ENCODE results near the gene FGFR2.

Gene FGFR2

DNA sequence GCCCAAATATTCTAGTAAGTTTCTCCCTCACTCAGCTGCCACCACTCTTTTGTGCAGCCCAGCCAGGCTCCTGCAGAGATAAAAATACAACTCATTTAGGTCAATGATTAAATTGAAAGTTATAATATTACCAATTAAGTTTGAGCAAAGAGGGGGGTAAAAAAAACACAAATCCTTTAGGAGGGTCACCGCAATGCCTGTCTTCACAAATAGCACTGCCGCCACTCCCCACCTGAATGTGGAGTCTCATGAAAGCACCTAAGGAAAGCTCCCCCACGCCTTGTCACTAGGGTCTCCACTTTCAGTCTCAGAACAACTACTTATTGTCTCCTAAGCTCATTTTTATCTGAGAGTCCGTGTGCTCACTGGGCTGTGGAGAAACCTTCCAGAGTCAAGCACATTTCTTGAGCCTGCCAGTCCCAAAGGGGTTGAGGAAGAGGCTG, 148.7 kb downstream of the FGFR2 start:
- TF ChIP-seq, protein P1, sequence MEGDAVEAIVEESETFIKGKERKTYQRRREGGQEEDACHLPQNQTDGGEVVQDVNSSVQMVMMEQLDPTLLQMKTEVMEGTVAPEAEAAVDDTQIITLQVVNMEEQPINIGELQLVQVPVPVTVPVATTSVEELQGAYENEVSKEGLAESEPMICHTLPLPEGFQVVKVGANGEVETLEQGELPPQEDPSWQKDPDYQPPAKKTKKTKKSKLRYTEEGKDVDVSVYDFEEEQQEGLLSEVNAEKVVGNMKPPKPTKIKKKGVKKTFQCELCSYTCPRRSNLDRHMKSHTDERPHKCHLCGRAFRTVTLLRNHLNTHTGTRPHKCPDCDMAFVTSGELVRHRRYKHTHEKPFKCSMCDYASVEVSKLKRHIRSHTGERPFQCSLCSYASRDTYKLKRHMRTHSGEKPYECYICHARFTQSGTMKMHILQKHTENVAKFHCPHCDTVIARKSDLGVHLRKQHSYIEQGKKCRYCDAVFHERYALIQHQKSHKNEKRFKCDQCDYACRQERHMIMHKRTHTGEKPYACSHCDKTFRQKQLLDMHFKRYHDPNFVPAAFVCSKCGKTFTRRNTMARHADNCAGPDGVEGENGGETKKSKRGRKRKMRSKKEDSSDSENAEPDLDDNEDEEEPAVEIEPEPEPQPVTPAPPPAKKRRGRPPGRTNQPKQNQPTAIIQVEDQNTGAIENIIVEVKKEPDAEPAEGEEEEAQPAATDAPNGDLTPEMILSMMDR (IDR thresholded peaks at IDR 0.05; ENCODE audit: low read depth, low read length): no peak
- no peak overlapping the region for H3K4me3 ChIP-seq (ENCODE audit: low read depth, low read length)

DNA sequence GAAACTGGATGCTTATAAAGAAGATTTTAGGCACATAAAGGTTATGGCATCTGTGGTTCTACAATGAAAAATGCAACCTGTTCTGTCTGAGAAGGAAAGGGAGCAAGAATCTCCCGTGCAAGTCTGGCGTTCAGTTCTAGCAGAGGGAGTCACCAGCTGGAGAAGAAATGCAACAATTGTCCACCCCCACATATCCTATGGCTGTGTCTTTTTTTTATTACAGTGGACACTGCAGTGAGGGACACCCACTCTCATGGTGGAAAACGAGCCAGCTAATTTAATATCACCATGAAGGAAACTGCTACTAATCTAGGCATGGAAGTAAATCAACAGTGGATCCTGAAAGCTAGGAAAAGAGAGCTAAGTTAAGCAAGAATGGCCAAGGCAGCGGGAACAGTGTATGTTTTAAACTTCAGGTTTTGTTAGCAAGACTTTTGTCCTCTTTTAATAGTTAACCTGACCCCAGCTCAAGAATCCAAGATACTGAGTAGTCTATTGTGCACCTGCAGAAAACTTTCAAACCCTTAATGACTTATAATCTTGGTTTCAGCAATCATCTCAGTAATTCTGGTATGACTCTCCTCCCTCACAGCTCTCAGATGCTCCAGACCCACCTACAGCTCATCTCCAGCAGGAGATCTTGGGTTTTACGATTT, 149.3 kb downstream of the FGFR2 start:
- no peak overlapping the region for H3K4me3 ChIP-seq (ENCODE audit: low read depth, low read length)
- TF ChIP-seq, protein P1 (IDR thresholded peaks at IDR 0.05; ENCODE audit: low read depth, low read length): no peak

- H3K4me3 ChIP-seq (ENCODE audit: low read depth, low read length): no peak overlapping the region
- TF ChIP-seq, protein P1 (IDR thresholded peaks at IDR 0.05; ENCODE audit: low read depth, low read length): no peak
Observed at GRCh38 chr10:121444520-121445165, 153.6 kb downstream of the FGFR2 start.

- no peak overlapping the region for H3K4me3 ChIP-seq (ENCODE audit: low read depth, low read length)
- TF ChIP-seq, protein P1 (IDR thresholded peaks at IDR 0.05; ENCODE audit: low read depth, low read length): no peak
Observed at GRCh38 chr10:121442086-121442935, 155.9 kb downstream of the FGFR2 start.

DNA sequence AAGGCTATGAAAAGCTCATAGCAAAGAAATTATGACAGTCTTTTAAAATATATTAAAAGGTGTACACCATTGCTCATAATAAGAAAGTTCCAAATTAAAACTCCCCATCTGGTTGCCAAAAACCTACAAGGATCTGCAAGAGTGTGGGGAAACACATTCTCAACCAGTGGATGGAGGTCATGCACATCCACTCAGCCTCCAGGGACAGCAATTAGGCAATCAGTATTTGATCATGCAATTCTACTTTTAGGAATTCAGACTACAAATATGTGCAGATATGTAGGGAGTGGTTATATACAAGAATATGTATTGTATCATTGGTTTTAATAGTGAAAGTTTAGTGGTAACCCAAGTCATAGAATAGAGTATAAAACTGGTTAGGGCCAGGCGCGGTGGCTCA, 157.8 kb downstream of the FGFR2 start:
- no peak overlapping the region for H3K4me3 ChIP-seq (ENCODE audit: low read depth, low read length)
- TF ChIP-seq, protein P1 (IDR thresholded peaks at IDR 0.05; ENCODE audit: low read depth, low read length): no peak

GRCh38 chr10:121438333-121438732, 159.9 kb downstream of the FGFR2 start:
- TF ChIP-seq, protein P1 (IDR thresholded peaks at IDR 0.05; ENCODE audit: low read depth, low read length): no peak
- H3K4me3 ChIP-seq (ENCODE audit: low read depth, low read length): no peak overlapping the region
